GM23338 (cell line): ENCODE results near the gene NDUFAF5.

Experiments used
- CREB1 ChIP-seq: fragments of 250-450 bp; sonication (Bioruptor Pico); IDR thresholded peaks from 2 replicates; pipeline ENCODE4 v1.5.0; 2020; ENCODE audit warnings: low read depth, mild to moderate bottlenecking, moderate library complexity
- EZH2 ChIP-seq: fragments of 200-600 bp; sonication (generic); IDR thresholded peaks from one replicate; pipeline ENCODE4 v1.8.0; 2017; ENCODE audit warnings: antibody characterized with exemption, mild to moderate bottlenecking, low read depth; ENCODE audit not compliant: unreplicated experiment
- EZH2phosphoT487 ChIP-seq: fragments of 200-600 bp; sonication (generic); IDR thresholded peaks from one replicate; pipeline ENCODE4 v1.8.1; 2018; ENCODE audit warnings: antibody characterized with exemption; ENCODE audit not compliant: unreplicated experiment
- POLR2AphosphoS5 ChIP-seq: IDR thresholded peaks from 2 replicates; pipeline ENCODE4 v1.6.1; 2016; ENCODE audit warnings: antibody characterized with exemption, low read depth
- TF ChIP-seq, protein P1 (sequence below): IDR thresholded peaks from one replicate; pipeline ENCODE4 v1.6.1; 2018; ENCODE audit warnings: antibody characterized with exemption; ENCODE audit not compliant: unreplicated experiment
- TF ChIP-seq, protein P2 (sequence below), 2 experiments: fragments of 200-600 bp in 1 of 2; sonication (generic) in 1 of 2; conservative IDR thresholded peaks; 2 replicates each; pipeline versions ENCODE4 v1.5.1 to v1.6.1; 2016 to 2017; ENCODE audit warnings: antibody characterized with exemption in 2 of 2, low read depth in 2 of 2, mild to moderate bottlenecking in 2 of 2, moderate library complexity in 1 of 2

DNA sequence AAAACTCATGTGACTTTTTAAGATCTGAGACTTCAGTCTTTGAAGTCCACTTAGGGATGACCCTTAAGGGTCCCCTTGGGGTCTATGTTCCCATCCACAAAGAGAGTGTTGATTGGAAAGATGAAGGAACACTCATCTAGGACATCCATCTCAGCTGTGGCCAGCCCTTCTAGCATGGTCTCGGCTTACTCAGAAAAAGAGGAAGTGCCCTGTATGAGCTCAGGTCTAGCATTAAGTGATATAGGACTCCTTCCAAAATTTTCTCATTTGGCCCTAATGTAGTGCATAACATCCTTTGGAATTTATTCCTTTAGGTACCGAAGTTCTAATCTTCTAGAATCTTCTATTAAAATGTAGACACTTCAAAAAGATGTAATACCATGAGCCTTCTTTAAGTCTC lies 77.4 kb downstream of the NDUFAF5 start:
- TF ChIP-seq, protein P1, sequence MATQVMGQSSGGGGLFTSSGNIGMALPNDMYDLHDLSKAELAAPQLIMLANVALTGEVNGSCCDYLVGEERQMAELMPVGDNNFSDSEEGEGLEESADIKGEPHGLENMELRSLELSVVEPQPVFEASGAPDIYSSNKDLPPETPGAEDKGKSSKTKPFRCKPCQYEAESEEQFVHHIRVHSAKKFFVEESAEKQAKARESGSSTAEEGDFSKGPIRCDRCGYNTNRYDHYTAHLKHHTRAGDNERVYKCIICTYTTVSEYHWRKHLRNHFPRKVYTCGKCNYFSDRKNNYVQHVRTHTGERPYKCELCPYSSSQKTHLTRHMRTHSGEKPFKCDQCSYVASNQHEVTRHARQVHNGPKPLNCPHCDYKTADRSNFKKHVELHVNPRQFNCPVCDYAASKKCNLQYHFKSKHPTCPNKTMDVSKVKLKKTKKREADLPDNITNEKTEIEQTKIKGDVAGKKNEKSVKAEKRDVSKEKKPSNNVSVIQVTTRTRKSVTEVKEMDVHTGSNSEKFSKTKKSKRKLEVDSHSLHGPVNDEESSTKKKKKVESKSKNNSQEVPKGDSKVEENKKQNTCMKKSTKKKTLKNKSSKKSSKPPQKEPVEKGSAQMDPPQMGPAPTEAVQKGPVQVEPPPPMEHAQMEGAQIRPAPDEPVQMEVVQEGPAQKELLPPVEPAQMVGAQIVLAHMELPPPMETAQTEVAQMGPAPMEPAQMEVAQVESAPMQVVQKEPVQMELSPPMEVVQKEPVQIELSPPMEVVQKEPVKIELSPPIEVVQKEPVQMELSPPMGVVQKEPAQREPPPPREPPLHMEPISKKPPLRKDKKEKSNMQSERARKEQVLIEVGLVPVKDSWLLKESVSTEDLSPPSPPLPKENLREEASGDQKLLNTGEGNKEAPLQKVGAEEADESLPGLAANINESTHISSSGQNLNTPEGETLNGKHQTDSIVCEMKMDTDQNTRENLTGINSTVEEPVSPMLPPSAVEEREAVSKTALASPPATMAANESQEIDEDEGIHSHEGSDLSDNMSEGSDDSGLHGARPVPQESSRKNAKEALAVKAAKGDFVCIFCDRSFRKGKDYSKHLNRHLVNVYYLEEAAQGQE: no peak
- TF ChIP-seq EZH2: no peak
- TF ChIP-seq CREB1 (CRISPR knock-in tag): no peak
- TF ChIP-seq POLR2AphosphoS5: no peak
- TF ChIP-seq EZH2phosphoT487: no peak
- TF ChIP-seq, protein P2, sequence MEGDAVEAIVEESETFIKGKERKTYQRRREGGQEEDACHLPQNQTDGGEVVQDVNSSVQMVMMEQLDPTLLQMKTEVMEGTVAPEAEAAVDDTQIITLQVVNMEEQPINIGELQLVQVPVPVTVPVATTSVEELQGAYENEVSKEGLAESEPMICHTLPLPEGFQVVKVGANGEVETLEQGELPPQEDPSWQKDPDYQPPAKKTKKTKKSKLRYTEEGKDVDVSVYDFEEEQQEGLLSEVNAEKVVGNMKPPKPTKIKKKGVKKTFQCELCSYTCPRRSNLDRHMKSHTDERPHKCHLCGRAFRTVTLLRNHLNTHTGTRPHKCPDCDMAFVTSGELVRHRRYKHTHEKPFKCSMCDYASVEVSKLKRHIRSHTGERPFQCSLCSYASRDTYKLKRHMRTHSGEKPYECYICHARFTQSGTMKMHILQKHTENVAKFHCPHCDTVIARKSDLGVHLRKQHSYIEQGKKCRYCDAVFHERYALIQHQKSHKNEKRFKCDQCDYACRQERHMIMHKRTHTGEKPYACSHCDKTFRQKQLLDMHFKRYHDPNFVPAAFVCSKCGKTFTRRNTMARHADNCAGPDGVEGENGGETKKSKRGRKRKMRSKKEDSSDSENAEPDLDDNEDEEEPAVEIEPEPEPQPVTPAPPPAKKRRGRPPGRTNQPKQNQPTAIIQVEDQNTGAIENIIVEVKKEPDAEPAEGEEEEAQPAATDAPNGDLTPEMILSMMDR (conservative IDR thresholded peaks at IDR 0.05; ENCODE audit: low read depth in 2 of 2): no peak
